Esophagus (tissue), 2 donors: Measurements from ENCODE around the gene NUP160. TPM values are rescaled to one million over a fixed set of nuclear protein-coding genes. Genes with fewer than 3 reads are reported as not detected.
"Not testable (repeated sequence)": the region's sequence is repeated elsewhere in the genome, so short reads cannot be mapped to it uniquely, and the experiment has no call there.

ENCODE experiments used
- H3K27ac ChIP-seq, 2 donors: one replicate each; pipeline ENCODE4 v1.5.1; 2013; ENCODE audit warnings: low read depth in 2 of 2, mild to moderate bottlenecking in 2 of 2, inconsistent platforms in 1 of 2, low read length in 1 of 2, moderate library complexity in 1 of 2
- H3K27me3 ChIP-seq, 2 donors: one replicate each; pipeline ENCODE4 v1.6.1; 2013; ENCODE audit warnings: low read length in 2 of 2, control low read depth in 1 of 2, mild to moderate bottlenecking in 1 of 2; ENCODE audit not compliant: insufficient read depth in 2 of 2, control insufficient read depth in 1 of 2
- H3K36me3 ChIP-seq, 2 donors: one replicate each; pipeline ENCODE4 v1.6.1; 2013; ENCODE audit warnings: low read length in 1 of 2; ENCODE audit not compliant: control insufficient read depth in 2 of 2, insufficient read depth in 2 of 2
- H3K4me1 ChIP-seq, 2 donors: one replicate each; pipeline ENCODE4 v1.6.1; 2013; ENCODE audit warnings: low read length in 1 of 2; ENCODE audit not compliant: control insufficient read depth in 2 of 2, insufficient read depth in 2 of 2
- H3K4me3 ChIP-seq, 2 donors: one replicate each; pipeline ENCODE4 v1.5.1; 2013; ENCODE audit warnings: low read length in 2 of 2, mild to moderate bottlenecking in 2 of 2, low read depth in 1 of 2, moderate library complexity in 1 of 2
- H3K9me3 ChIP-seq, 2 donors: one replicate each; pipeline ENCODE4 v1.6.1; 2013; ENCODE audit warnings: mild to moderate bottlenecking in 2 of 2, low read depth in 1 of 2, low read length in 1 of 2, moderate library complexity in 1 of 2; ENCODE audit not compliant: control insufficient read depth in 2 of 2, insufficient read depth in 1 of 2
- WGBS, 2 donors: extraction: QIAGEN DNeasy Blood & Tissue Kit; methylation state at CpG; one replicate each; pipeline ENCODE4 v1.1.7; 2013; 5-methylcytosine and 5-hydroxymethylcytosine counted together
- polyA plus RNA-seq, 2 donors: library from polyadenylated mRNA; stranded (reverse); fragments of 200-250 nt; gene quantifications; one replicate each; pipeline ENCODE4 v1.2.3, GENCODE V29; 2013
- donor health status: healthy with polysubstance abuse.
- donor health status: Bipolar disorder and iron deficiency.

The NUP160 gene
- polyA plus RNA-seq, 2 donors: 10.4 to 10.9 TPM

DNA sequence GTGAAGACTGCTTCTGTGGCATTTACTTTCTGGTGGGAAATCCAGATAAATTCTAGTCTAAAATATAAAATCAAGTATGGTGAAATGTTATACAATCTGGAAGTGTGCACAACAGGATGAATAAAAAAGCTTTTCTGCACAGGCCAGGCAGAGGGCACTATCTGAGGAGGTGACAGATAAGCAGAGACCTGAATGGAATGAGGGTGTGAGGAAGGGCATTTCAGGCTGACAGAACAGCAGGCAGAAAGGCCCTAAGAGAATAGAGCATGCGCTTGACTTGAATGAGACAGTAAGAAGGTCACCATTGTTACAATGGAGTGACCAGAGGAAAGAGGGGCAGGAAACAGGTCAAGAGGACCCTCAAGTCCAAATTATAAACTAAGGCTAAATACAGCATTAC, 47.4 kb downstream of the NUP160 start:
- Histone ChIP-seq H3K4me1 (no peaks in the 10 kb centered on the region), H3K27me3 (no peaks in the 10 kb centered on the region), H3K9me3 (no peaks in the 10 kb centered on the region), H3K27ac (no peak overlapping the region), H3K36me3 (peaks cover 3 to 14% of the 10 kb centered on the region in 2 donors), H3K4me3 (no peak overlapping the region)
- WGBS, 2 donors: 92 to 100% methylated on average over 1 of the region's 1 CpG

- WGBS, 2 donors: 84 to 88% methylated on average over 4 of the region's 4 CpGs
- H3K27ac ChIP-seq: no peak overlapping the region
- no peaks in the 10 kb centered on the region for H3K9me3 ChIP-seq
- H3K4me3 ChIP-seq: no peak overlapping the region
- no peaks in the 10 kb centered on the region for H3K4me1 ChIP-seq
- peaks cover 3 to 12% of the 10 kb centered on the region in 2 donors for H3K36me3 ChIP-seq
- H3K27me3 ChIP-seq: no peaks in the 10 kb centered on the region
Measured at GRCh38 chr11:47797633-47798032, 50.5 kb downstream of the NUP160 start.

- H3K4me3 ChIP-seq: no peak overlapping the region
- no peaks in the 10 kb centered on the region for H3K27me3 ChIP-seq
- 75 to 77% methylated on average over 4 of the region's 4 CpGs for WGBS, 2 donors
- no peaks in the 10 kb centered on the region for H3K4me1 ChIP-seq
- H3K9me3 ChIP-seq: no peaks in the 10 kb centered on the region
- no peak overlapping the region for H3K27ac ChIP-seq
- peaks cover 6% of the 10 kb centered on the region in 2 donors for H3K36me3 ChIP-seq
Measured at GRCh38 chr11:47791774-47792430, 56.2 kb downstream of the NUP160 start.

DNA sequence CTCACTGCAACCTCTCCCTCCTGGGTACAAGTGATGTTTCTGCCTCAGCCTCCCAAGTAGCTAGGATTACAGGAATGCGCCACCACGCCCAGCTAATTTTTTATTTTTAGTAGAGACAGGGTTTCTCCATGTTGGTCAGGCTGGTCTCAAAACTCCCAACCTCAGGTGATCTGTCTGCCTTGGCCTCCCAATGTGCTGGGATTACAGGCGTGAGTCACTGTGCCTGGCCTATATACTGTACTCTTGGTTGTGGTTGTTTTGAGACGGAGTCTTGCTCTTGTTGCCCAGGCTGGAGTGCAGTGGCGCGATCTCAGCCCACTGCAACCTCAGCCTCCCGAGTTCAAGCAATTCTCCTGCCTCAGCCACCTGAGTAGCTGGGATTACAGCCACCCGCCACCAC, 58.1 kb downstream of the NUP160 start:
- H3K9me3 ChIP-seq, H3K27me3 ChIP-seq, H3K4me3 ChIP-seq, H3K4me1 ChIP-seq, H3K27ac ChIP-seq: not testable (repeated sequence)
- WGBS, 2 donors: 98% methylated on average over 8 of the region's 8 CpGs
- peaks cover 6 to 11% of the 10 kb centered on the region in 2 donors for H3K36me3 ChIP-seq

- no peaks in the 10 kb centered on the region for H3K27me3 ChIP-seq
- no peak overlapping the region for H3K27ac ChIP-seq
- H3K4me1 ChIP-seq: no peaks in the 10 kb centered on the region
- H3K36me3 ChIP-seq: peaks cover 6 to 14% of the 10 kb centered on the region in 2 donors
- 89 to 90% methylated on average over 7 of the region's 7 CpGs for WGBS, 2 donors
- no peak overlapping the region for H3K4me3 ChIP-seq
- no peaks in the 10 kb centered on the region for H3K9me3 ChIP-seq
Measured at GRCh38 chr11:47788181-47788580, 60.0 kb downstream of the NUP160 start.

GRCh38 chr11:47786373-47786772, 61.8 kb downstream of the NUP160 start:
- H3K27ac ChIP-seq: no peak overlapping the region
- WGBS, 2 donors: 70 to 75% methylated on average over 2 of the region's 2 CpGs
- H3K27me3 ChIP-seq: no peaks in the 10 kb centered on the region
- no peaks in the 10 kb centered on the region for H3K4me1 ChIP-seq
- H3K9me3 ChIP-seq: no peaks in the 10 kb centered on the region
- no peak overlapping the region for H3K4me3 ChIP-seq
- H3K36me3 ChIP-seq: peaks cover 6 to 14% of the 10 kb centered on the region in 2 donors

- Histone ChIP-seq H3K27ac (no peak overlapping the region), H3K27me3 (no peaks in the 10 kb centered on the region), H3K4me1 (no peaks in the 10 kb centered on the region), H3K9me3 (no peaks in the 10 kb centered on the region), H3K4me3 (no peak overlapping the region), H3K36me3 (peaks cover 3 to 16% of the 10 kb centered on the region in 2 donors)
- WGBS, 2 donors: 74 to 85% methylated on average over 4 of the region's 4 CpGs
Measured at GRCh38 chr11:47784785-47785381, 63.3 kb downstream of the NUP160 start.

DNA sequence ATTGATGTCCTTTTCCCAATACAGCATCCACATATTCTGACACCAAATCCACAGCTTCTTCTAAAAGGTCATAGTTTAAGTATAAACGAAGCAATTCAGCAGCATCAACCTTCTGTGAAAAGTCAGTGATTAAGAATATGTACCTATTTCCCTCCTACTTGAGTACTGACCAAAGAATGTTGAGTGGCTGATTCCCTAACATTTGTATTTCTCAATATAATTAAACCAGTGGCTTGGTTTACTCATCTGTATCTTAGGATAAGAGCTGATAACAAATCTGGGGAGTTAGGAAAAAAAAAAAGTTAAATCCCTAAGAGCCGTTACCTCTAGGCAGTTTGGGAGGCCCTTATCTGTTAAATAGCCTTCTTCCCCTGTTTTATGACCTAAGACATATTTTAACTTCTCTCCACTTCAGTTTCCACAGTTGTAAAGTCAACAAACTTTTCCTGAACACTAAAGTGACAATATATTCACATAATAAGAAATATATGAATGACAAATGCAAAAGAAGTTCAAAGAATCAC, 65.0 kb downstream of the NUP160 start:
- 81 to 91% methylated on average over 2 of the region's 2 CpGs for WGBS, 2 donors
- Histone ChIP-seq H3K4me3 (no peak overlapping the region), H3K36me3 (peaks cover 2 to 21% of the 10 kb centered on the region in 2 donors), H3K27ac (no peak overlapping the region), H3K4me1 (no peaks in the 10 kb centered on the region), H3K27me3 (no peaks in the 10 kb centered on the region), H3K9me3 (no peaks in the 10 kb centered on the region)

- WGBS, 2 donors: 89 to 92% methylated on average over 7 of the region's 7 CpGs
- no peaks in the 10 kb centered on the region for H3K4me1 ChIP-seq
- no peaks in the 10 kb centered on the region for H3K27me3 ChIP-seq
- H3K9me3 ChIP-seq: no peaks in the 10 kb centered on the region
- no peak overlapping the region for H3K27ac ChIP-seq
- H3K36me3 ChIP-seq: peaks cover 2 to 11% of the 10 kb centered on the region in 2 donors
- H3K4me3 ChIP-seq: no peak overlapping the region
Measured at GRCh38 chr11:47778878-47779483, 69.2 kb downstream of the NUP160 start.
